ENCODE measurements around the gene FAM171A2. TPM values are rescaled to one million over a fixed set of nuclear protein-coding genes. Genes with fewer than 3 reads are reported as not detected.

FAM171A2 gene
- total RNA-seq, 1 donor from 2014 or later, result 81.3 TPM

GRCh38 chr17:44351961-44352827 lies 11.5 kb downstream of the FAM171A2 start:
- TF ChIP-seq, protein P1, sequence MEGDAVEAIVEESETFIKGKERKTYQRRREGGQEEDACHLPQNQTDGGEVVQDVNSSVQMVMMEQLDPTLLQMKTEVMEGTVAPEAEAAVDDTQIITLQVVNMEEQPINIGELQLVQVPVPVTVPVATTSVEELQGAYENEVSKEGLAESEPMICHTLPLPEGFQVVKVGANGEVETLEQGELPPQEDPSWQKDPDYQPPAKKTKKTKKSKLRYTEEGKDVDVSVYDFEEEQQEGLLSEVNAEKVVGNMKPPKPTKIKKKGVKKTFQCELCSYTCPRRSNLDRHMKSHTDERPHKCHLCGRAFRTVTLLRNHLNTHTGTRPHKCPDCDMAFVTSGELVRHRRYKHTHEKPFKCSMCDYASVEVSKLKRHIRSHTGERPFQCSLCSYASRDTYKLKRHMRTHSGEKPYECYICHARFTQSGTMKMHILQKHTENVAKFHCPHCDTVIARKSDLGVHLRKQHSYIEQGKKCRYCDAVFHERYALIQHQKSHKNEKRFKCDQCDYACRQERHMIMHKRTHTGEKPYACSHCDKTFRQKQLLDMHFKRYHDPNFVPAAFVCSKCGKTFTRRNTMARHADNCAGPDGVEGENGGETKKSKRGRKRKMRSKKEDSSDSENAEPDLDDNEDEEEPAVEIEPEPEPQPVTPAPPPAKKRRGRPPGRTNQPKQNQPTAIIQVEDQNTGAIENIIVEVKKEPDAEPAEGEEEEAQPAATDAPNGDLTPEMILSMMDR (IDR thresholded peaks at IDR 0.05; ENCODE audit: partially characterized antibody, unreplicated experiment), result no peak
- DNase-seq, result no peak
- Mint-ChIP-seq H3K27me3 (ENCODE audit: unreplicated experiment) (peaks cover 12% of the 10 kb centered on the region), H3K27ac (ENCODE audit: unreplicated experiment) (no peak overlapping the region), H3K9me3 (ENCODE audit: unreplicated experiment) (peaks cover 7% of the 10 kb centered on the region), H3K4me3 (ENCODE audit: unreplicated experiment) (no peak overlapping the region), H3K4me1 (ENCODE audit: low read depth, unreplicated experiment) (peaks cover 14% of the 10 kb centered on the region), H3K36me3 (ENCODE audit: unreplicated experiment) (no peaks in the 10 kb centered on the region)

DNA sequence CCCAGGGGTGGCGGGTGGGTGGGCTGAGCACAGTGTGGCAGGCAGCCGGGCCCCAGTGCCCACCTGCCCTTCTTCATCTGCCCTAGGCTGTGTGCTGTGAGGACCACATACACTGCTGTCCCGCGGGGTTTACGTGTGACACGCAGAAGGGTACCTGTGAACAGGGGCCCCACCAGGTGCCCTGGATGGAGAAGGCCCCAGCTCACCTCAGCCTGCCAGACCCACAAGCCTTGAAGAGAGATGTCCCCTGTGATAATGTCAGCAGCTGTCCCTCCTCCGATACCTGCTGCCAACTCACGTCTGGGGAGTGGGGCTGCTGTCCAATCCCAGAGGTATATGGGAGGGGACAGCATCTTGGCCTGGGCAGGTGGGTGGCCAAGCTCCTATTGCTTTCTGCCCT lies 12.2 kb downstream of the FAM171A2 start:
- Mint-ChIP-seq H3K36me3 (ENCODE audit: unreplicated experiment) (no peaks in the 10 kb centered on the region), H3K4me1 (ENCODE audit: low read depth, unreplicated experiment) (peaks cover 14% of the 10 kb centered on the region), H3K9me3 (ENCODE audit: unreplicated experiment) (peaks cover 7% of the 10 kb centered on the region), H3K27me3 (ENCODE audit: unreplicated experiment) (peaks cover 8% of the 10 kb centered on the region), H3K27ac (ENCODE audit: unreplicated experiment) (no peak overlapping the region), H3K4me3 (ENCODE audit: unreplicated experiment) (no peak overlapping the region)
- no peak for DNase-seq
- TF ChIP-seq, protein P1 (IDR thresholded peaks at IDR 0.05; ENCODE audit: partially characterized antibody, unreplicated experiment), result no peak

DNA sequence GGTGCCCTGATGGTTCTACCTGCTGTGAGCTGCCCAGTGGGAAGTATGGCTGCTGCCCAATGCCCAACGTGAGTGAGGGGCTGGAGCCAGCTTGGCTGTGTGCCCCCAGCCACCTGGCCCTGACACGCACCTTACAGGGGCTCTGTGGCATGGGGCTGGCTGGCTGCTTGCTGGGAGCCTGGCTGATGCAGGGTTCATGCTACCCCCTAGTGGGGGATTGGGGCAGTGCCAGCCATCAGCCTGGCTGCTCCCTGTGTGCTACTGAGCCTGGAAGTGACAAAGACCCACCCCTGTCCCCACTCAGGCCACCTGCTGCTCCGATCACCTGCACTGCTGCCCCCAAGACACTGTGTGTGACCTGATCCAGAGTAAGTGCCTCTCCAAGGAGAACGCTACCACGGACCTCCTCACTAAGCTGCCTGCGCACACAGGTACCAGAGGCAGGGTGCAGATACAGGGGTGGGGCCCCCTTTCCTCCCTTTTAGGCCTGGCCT lies 12.9 kb downstream of the FAM171A2 start:
- TF ChIP-seq, protein P1 (IDR thresholded peaks at IDR 0.05; ENCODE audit: partially characterized antibody, unreplicated experiment), result peak; percentile 89
- Mint-ChIP-seq H3K27ac (ENCODE audit: unreplicated experiment) (no peak overlapping the region), H3K36me3 (ENCODE audit: unreplicated experiment) (no peaks in the 10 kb centered on the region), H3K4me1 (ENCODE audit: low read depth, unreplicated experiment) (peaks cover 14% of the 10 kb centered on the region), H3K27me3 (ENCODE audit: unreplicated experiment) (peaks cover 11% of the 10 kb centered on the region), H3K4me3 (ENCODE audit: unreplicated experiment) (no peak overlapping the region), H3K9me3 (ENCODE audit: unreplicated experiment) (peaks cover 7% of the 10 kb centered on the region)
- peak; percentile 90 for DNase-seq

- peaks cover 11% of the 10 kb centered on the region for H3K9me3 Mint-ChIP-seq (ENCODE audit: unreplicated experiment)
- no peak for DNase-seq
- H3K36me3 Mint-ChIP-seq (ENCODE audit: unreplicated experiment), result no peaks in the 10 kb centered on the region
- H3K27me3 Mint-ChIP-seq (ENCODE audit: unreplicated experiment), result peaks cover 12% of the 10 kb centered on the region
- H3K4me3 Mint-ChIP-seq (ENCODE audit: unreplicated experiment), result no peak overlapping the region
- H3K4me1 Mint-ChIP-seq (ENCODE audit: low read depth, unreplicated experiment), result peaks cover 9% of the 10 kb centered on the region
- TF ChIP-seq, protein P1 (IDR thresholded peaks at IDR 0.05; ENCODE audit: partially characterized antibody, unreplicated experiment), result no peak
- no peak overlapping the region for H3K27ac Mint-ChIP-seq (ENCODE audit: unreplicated experiment)
Measured at GRCh38 chr17:44349553-44350070, 14.0 kb downstream of the FAM171A2 start.

DNA sequence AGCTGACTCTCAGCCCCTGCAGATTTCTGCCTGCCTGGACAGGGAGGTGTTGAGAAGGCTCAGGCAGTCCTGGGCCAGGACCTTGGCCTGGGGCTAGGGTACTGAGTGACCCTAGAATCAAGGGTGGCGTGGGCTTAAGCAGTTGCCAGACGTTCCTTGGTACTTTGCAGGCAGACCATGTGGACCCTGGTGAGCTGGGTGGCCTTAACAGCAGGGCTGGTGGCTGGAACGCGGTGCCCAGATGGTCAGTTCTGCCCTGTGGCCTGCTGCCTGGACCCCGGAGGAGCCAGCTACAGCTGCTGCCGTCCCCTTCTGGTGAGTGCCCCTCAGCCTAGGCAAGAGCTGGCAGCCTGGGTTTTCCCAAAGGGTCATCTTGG lies 14.7 kb downstream of the FAM171A2 start:
- H3K9me3 Mint-ChIP-seq (ENCODE audit: unreplicated experiment), result peaks cover 12% of the 10 kb centered on the region
- H3K27ac Mint-ChIP-seq (ENCODE audit: unreplicated experiment), result no peak overlapping the region
- DNase-seq, result no peak
- TF ChIP-seq, protein P1 (IDR thresholded peaks at IDR 0.05; ENCODE audit: partially characterized antibody, unreplicated experiment), result no peak
- peaks cover 9% of the 10 kb centered on the region for H3K4me1 Mint-ChIP-seq (ENCODE audit: low read depth, unreplicated experiment)
- no peaks in the 10 kb centered on the region for H3K36me3 Mint-ChIP-seq (ENCODE audit: unreplicated experiment)
- peaks cover 14% of the 10 kb centered on the region for H3K27me3 Mint-ChIP-seq (ENCODE audit: unreplicated experiment)
- H3K4me3 Mint-ChIP-seq (ENCODE audit: unreplicated experiment), result no peak overlapping the region

Measured in glutamatergic neuron (in vitro differentiated cells).